SK-N-SH (cell line): ENCODE data around the gene MDH1. TPM values are rescaled to one million over a fixed set of nuclear protein-coding genes. Genes with fewer than 3 reads are reported as not detected.
"Not testable (repeated sequence)": the region's sequence is repeated elsewhere in the genome, so short reads cannot be mapped to it uniquely, and the experiment has no call there.

Experiments used
- CTCF ChIA-PET: fragments of 300-600, 350-600 bp; formaldehyde crosslinking; extraction: SDS; loops from one replicate; lab custom pipeline; 2021; lab: Yijun Ruan, JAX
- POLR2A ChIA-PET: fragments of 350-600 bp; sonication (Branson Sonifier 250); formaldehyde crosslinking; extraction: SDS; loops from one replicate; lab custom pipeline; 2020; ENCODE audit warnings: antibody characterized with exemption, inconsistent platforms; lab: Yijun Ruan, JAX
- DNase-seq: peaks from one replicate; pipeline ENCODE4 v3.0.0; 2012
- H2AFZ ChIP-seq: fragments of 200-600 bp; sonication (generic); 2 replicates; pipeline ENCODE4 v1.8.1; 2016; ENCODE audit warnings: antibody characterized with exemption, mild to moderate bottlenecking, low read depth
- H3F3A ChIP-seq: fragments of 200-600 bp; sonication (generic); replicated peaks from 2 replicates; pipeline ENCODE3; 2016; ENCODE audit warnings: antibody characterized with exemption, mild to moderate bottlenecking; ENCODE audit not compliant: insufficient read depth
- H3K27ac ChIP-seq, 2 experiments: fragments of 200-500 bp in 1 of 2; fragments of 200-600 bp in 1 of 2; sonication (Bioruptor generic) in 1 of 2; sonication (generic), shearing (Covaris generic) in 1 of 2; 2 replicates each; pipeline versions ENCODE4 v1.5.1 to v1.6.1; 2014 to 2016; ENCODE audit warnings: low read depth in 2 of 2, inconsistent platforms in 1 of 2, low read length in 1 of 2, mild to moderate bottlenecking in 1 of 2, mixed read lengths in 1 of 2
- H3K27me3 ChIP-seq: fragments of 200-600 bp; sonication (generic), shearing (Covaris generic); 2 replicates; pipeline ENCODE4 v1.6.1; 2016; ENCODE audit warnings: mixed run types; ENCODE audit not compliant: insufficient read depth
- H3K36me3 ChIP-seq, 2 experiments: fragments of 200-500 bp in 1 of 2; fragments of 200-600 bp in 1 of 2; sonication (Bioruptor generic) in 1 of 2; sonication (generic) in 1 of 2; replicated peaks in 1 of 2; 2 replicates each; pipeline versions ENCODE3 to v1.5.1; 2014 to 2016; ENCODE audit warnings: low read length in 1 of 2, mild to moderate bottlenecking in 1 of 2; ENCODE audit not compliant: insufficient read depth in 2 of 2, control insufficient read depth in 1 of 2
- H3K4me1 ChIP-seq, 2 experiments: fragments of 200-500 bp in 1 of 2; fragments of 200-600 bp in 1 of 2; sonication (Bioruptor generic) in 1 of 2; sonication (generic), shearing (Covaris generic) in 1 of 2; 2 replicates each; pipeline versions ENCODE4 v1.5.1 to v1.6.1; 2014 to 2016; ENCODE audit warnings: low read depth in 1 of 2, low read length in 1 of 2, mixed run types in 1 of 2; ENCODE audit not compliant: insufficient read depth in 2 of 2, control insufficient read depth in 1 of 2
- H3K4me2 ChIP-seq: fragments of 200-600 bp; sonication (generic), shearing (Covaris generic); 2 replicates; pipeline ENCODE4 v1.6.1; 2017; ENCODE audit warnings: mixed run types
- H3K4me3 ChIP-seq, 2 experiments: fragments of 200-500 bp in 1 of 2; fragments of 200-600 bp in 1 of 2; sonication (Bioruptor generic) in 1 of 2; sonication (generic), shearing (Covaris generic) in 1 of 2; 2 replicates each; pipeline versions ENCODE4 v1.5.1 to v1.8.1; 2014 to 2016; ENCODE audit warnings: low read depth in 2 of 2, inconsistent platforms in 1 of 2, low read length in 1 of 2, mild to moderate bottlenecking in 1 of 2, mixed read lengths in 1 of 2, moderate library complexity in 1 of 2
- H3K79me2 ChIP-seq: fragments of 200-600 bp; sonication (generic); 2 replicates; pipeline ENCODE4 v1.8.1; 2017; ENCODE audit warnings: mild to moderate bottlenecking; ENCODE audit not compliant: insufficient read depth
- H3K9ac ChIP-seq: fragments of 200-600 bp; sonication (generic); 2 replicates; pipeline ENCODE4 v1.6.1; 2017; ENCODE audit warnings: mixed run types
- H3K9me2 ChIP-seq: fragments of 200-600 bp; sonication (generic); 2 replicates; pipeline ENCODE4 v1.6.1; 2017; ENCODE audit warnings: mixed run types
- H3K9me3 ChIP-seq: fragments of 200-600 bp; sonication (generic); 2 replicates; pipeline ENCODE4 v1.6.1; 2017; ENCODE audit warnings: mixed run types, mild to moderate bottlenecking, moderate library complexity
- H4K20me1 ChIP-seq: fragments of 200-600 bp; sonication (generic); 2 replicates; pipeline ENCODE4 v1.6.1; 2017; ENCODE audit warnings: mild to moderate bottlenecking, mixed run types; ENCODE audit not compliant: insufficient read depth
- CHD2 ChIP-seq: fragments of 150-350 bp; IDR thresholded peaks from 2 replicates; pipeline ENCODE4 v1.6.1; 2018; ENCODE audit warnings: low read length; ENCODE audit not compliant: partially characterized antibody
- CTCF ChIP-seq: fragments of 200-600 bp; sonication (generic); IDR thresholded peaks from 2 replicates; pipeline ENCODE4 v1.6.1; 2017; ENCODE audit warnings: antibody characterized with exemption, mild to moderate bottlenecking, moderate library complexity
- ELF1 ChIP-seq: IDR thresholded peaks from 2 replicates; pipeline ENCODE4 v1.4.0; 2012
- EP300 ChIP-seq, 2 experiments: IDR thresholded peaks; 2 replicates each; pipeline versions ENCODE4 v1.4.0 to v1.6.1; 2012; ENCODE audit warnings: borderline replicate concordance in 1 of 2, low read depth in 1 of 2, low read length in 1 of 2
- FOXM1 ChIP-seq: IDR thresholded peaks from 2 replicates; pipeline ENCODE4 v1.4.0; 2012; ENCODE audit warnings: low read depth, mild to moderate bottlenecking
- IRF3 ChIP-seq: fragments of 150-350 bp; IDR thresholded peaks from 2 replicates; pipeline ENCODE4 v1.6.1; 2016; ENCODE audit warnings: mild to moderate bottlenecking, low read depth, low read length
- JUND ChIP-seq: IDR thresholded peaks from 2 replicates; pipeline ENCODE4 v1.4.0; 2012
- MAX ChIP-seq: IDR thresholded peaks from 2 replicates; pipeline ENCODE4 v1.4.0; 2012; ENCODE audit warnings: low read depth
- PBX3 ChIP-seq: IDR thresholded peaks from 2 replicates; pipeline ENCODE4; 2012
- POLR2AphosphoS5 ChIP-seq: IDR thresholded peaks from 2 replicates; pipeline ENCODE4 v1.6.1; 2012; ENCODE audit warnings: low read depth, low read length
- RAD21 ChIP-seq: IDR thresholded peaks from 2 replicates; pipeline ENCODE4 v1.6.1; 2012; ENCODE audit warnings: mild to moderate bottlenecking, low read length
- RXRA ChIP-seq: IDR thresholded peaks from 2 replicates; pipeline ENCODE4 v1.4.0; 2012; ENCODE audit warnings: low read depth, mild to moderate bottlenecking, borderline replicate concordance
- TEAD4 ChIP-seq: IDR thresholded peaks from 2 replicates; pipeline ENCODE4 v1.4.0; 2012; ENCODE audit warnings: mild to moderate bottlenecking, borderline replicate concordance; ENCODE audit not compliant: insufficient read depth
- YY1 ChIP-seq: IDR thresholded peaks from 2 replicates; pipeline ENCODE4 v1.4.0; 2012; ENCODE audit warnings: low read depth, mild to moderate bottlenecking
- ZBTB33 ChIP-seq: IDR thresholded peaks from 2 replicates; pipeline ENCODE4 v1.4.0; 2012; ENCODE audit warnings: low read depth, borderline replicate concordance
- WGBS: methylation state at CpG from one replicate; pipeline ENCODE4 v1.1.6; 2017; ENCODE audit warnings: low lambda C conversion rate; 5-methylcytosine and 5-hydroxymethylcytosine counted together
- polyA plus RNA-seq, 3 experiments: library from polyadenylated mRNA; depleted of rRNA; stranded (reverse); fragments of >200 nt; gene quantifications; 2 replicates each; pipeline ENCODE4 v1.2.3, GENCODE V29; 2012

MDH1 gene
- polyA plus RNA-seq, 1 of the 3 experiments (the other 2 are of a cell fraction), result 201 TPM

GRCh38 chr2:63604666-63605065, 15.9 kb downstream of the MDH1 start:
- H4K20me1 ChIP-seq, result no peaks in the 10 kb centered on the region
- no peaks in the 10 kb centered on the region; a peak in 1 of 4 replicates for H3K4me1 ChIP-seq
- H3K4me2 ChIP-seq, result no peak overlapping the region
- H3K27ac ChIP-seq, result no peak overlapping the region
- H2AFZ ChIP-seq, result no peak overlapping the region
- TF ChIP-seq RAD21 (no peak), PBX3 (no peak), IRF3 (no peak), CTCF (no peak), MAX (no peak), POLR2AphosphoS5 (no peak), YY1 (no peak), ZBTB33 (no peak), TEAD4 (no peak), EP300 (IDR thresholded peaks at IDR 0.05; ENCODE audit: borderline replicate concordance in 1 of 2, low read depth in 1 of 2, low read length in 1 of 2) (no peak), RXRA (no peak), JUND (no peak), FOXM1 (no peak), CHD2 (no peak), ELF1 (no peak)
- TF ChIP-seq, all 33 proteins: peak for 0
- Histone ChIP-seq H3K9me3 (no peaks in the 10 kb centered on the region), H3K36me3 (peaks cover 49 to 61% of the 10 kb centered on the region in 2 experiments), H3K27me3 (no peaks in the 10 kb centered on the region), H3K9ac (no peak overlapping the region), H3F3A (peaks cover 5% of the 10 kb centered on the region), H3K9me2 (no peaks in the 10 kb centered on the region), H3K4me3 (no peak overlapping the region), H3K79me2 (no peaks in the 10 kb centered on the region)
- POLR2A ChIA-PET, result no interaction called here
- WGBS, result 98% methylated on average over 4 of the region's 4 CpGs
- CTCF ChIA-PET, result no interaction called here
- DNase-seq, result no peak

- CTCF ChIA-PET, H3K4me1 ChIP-seq, H3K4me2 ChIP-seq, H4K20me1 ChIP-seq, H3K27ac ChIP-seq, H3K27me3 ChIP-seq, H2AFZ ChIP-seq, H3F3A ChIP-seq, POLR2A ChIA-PET, H3K9me3 ChIP-seq, DNase-seq, H3K79me2 ChIP-seq, H3K9ac ChIP-seq, H3K9me2 ChIP-seq, H3K4me3 ChIP-seq: not testable (repeated sequence)
- peaks cover 27 to 32% of the 10 kb centered on the region in 2 experiments for H3K36me3 ChIP-seq
- 87% methylated on average over 8 of the region's 8 CpGs for WGBS
Observed at GRCh38 chr2:63608865-63609264, 20.1 kb downstream of the MDH1 start.
